HepG2 (cell line): ENCODE results near the gene CPN1. TPM values are rescaled to one million over a fixed set of nuclear protein-coding genes. Genes with fewer than 3 reads are reported as not detected.
A peak's percentile ranks its signal among the peaks of the same experiment; 100 is the strongest.

Experiments used
- ELF1 ChIP-seq: sonication (generic); formaldehyde crosslinking; IDR thresholded peaks from 2 replicates; pipeline ENCODE4 v1.4.0; 2020; ENCODE audit warnings: missing genetic modification reagents
- HIVEP1 ChIP-seq: sonication (generic); formaldehyde crosslinking; IDR thresholded peaks from 2 replicates; pipeline ENCODE4 v1.4.0; 2020; ENCODE audit warnings: mild to moderate bottlenecking, missing genetic modification reagents
- HNRNPLL ChIP-seq: fragments of 200-400 bp; formaldehyde crosslinking; IDR thresholded peaks from 2 replicates; pipeline ENCODE4 v1.6.1; 2017; ENCODE audit warnings: mild to moderate bottlenecking, low read depth, low read length; ENCODE audit not compliant: poor library complexity, severe bottlenecking
- JUNB ChIP-seq: sonication (generic); formaldehyde crosslinking; IDR thresholded peaks from 2 replicates; pipeline ENCODE4 v1.8.0; 2022; ENCODE audit warnings: missing genetic modification reagents, mild to moderate bottlenecking, borderline replicate concordance
- KLF16 ChIP-seq, 2 experiments: sonication (generic) in 1 of 2; formaldehyde crosslinking in 1 of 2; IDR thresholded peaks; 2 replicates each; pipeline versions ENCODE4 v1.6.1 to v1.8.0; 2016 to 2023; ENCODE audit warnings: missing genetic modification reagents in 2 of 2, missing compliant biosample characterization in 1 of 2
- MLXIP ChIP-seq: sonication (generic); formaldehyde crosslinking; IDR thresholded peaks from 2 replicates; pipeline ENCODE4 v1.9.0; 2021; ENCODE audit warnings: missing genetic modification reagents, borderline replicate concordance
- STAT5B ChIP-seq: sonication (generic); formaldehyde crosslinking; IDR thresholded peaks from 2 replicates; pipeline ENCODE4 v1.4.0; 2020; ENCODE audit warnings: missing genetic modification reagents
- ZBTB26 ChIP-seq: IDR thresholded peaks from 2 replicates; pipeline ENCODE4 v1.6.1; 2016; ENCODE audit warnings: missing compliant biosample characterization, missing genetic modification reagents, borderline replicate concordance
- ZNF318 ChIP-seq: sonication (generic); formaldehyde crosslinking; IDR thresholded peaks from 2 replicates; pipeline ENCODE4 v1.4.0; 2020; ENCODE audit warnings: mild to moderate bottlenecking, missing genetic modification reagents
- polyA plus RNA-seq, 8 experiments: library from polyadenylated mRNA; depleted of rRNA in 3 of 8; stranded (reverse) in 7 of 8; unstranded in 1 of 8; fragments of >200 nt; fragmentation: Illumina TruSeq in 4 of 8; extraction: Trizol in 4 of 8; gene quantifications; 2 replicates each; pipeline versions ENCODE4 v1.2.1 to v1.2.3, GENCODE V29; 2011 to 2016; ENCODE audit warnings: low read depth in 4 of 8, missing spikeins in 1 of 8, mixed read lengths in 1 of 8; ENCODE audit not compliant: insufficient read depth in 1 of 8
- total RNA-seq, 5 experiments: library from RNA; depleted of rRNA; stranded (reverse); fragments of >200 nt; fragmentation: Illumina TruSeq; extraction: Trizol; gene quantifications; 2 replicates each; pipeline ENCODE4 v1.2.3, GENCODE V29; 2016; ENCODE audit warnings: low read depth in 1 of 5

The CPN1 gene
- total and polyA plus RNA-seq, 2 of the 13 experiments (the other 11 are each of a cell fraction or from before 2014, with no cell fraction given): 17.3 to 35.1 TPM

- TF ChIP-seq ZNF318 (CRISPR knock-in tag): no peak
- no peak; the same call in 1 of the 2 replicates for TF ChIP-seq MLXIP (CRISPR knock-in tag)
- 0 out of 4 replicates have a peak, but pooled peaks of 1 of the 2 experiments have one; percentile 71 for TF ChIP-seq KLF16 (CRISPR knock-in tag; IDR thresholded peaks at IDR 0.05)
- TF ChIP-seq ZBTB26 (CRISPR knock-in tag): peak; percentile 91
- no peak for TF ChIP-seq HIVEP1 (CRISPR knock-in tag)
- TF ChIP-seq HNRNPLL: no peak
- peak; percentile 55; the same call in 1 of the 2 replicates for TF ChIP-seq ELF1
- no peak for TF ChIP-seq STAT5B
- peak; percentile 84; the same call in 1 of the 2 replicates for TF ChIP-seq JUNB (CRISPR knock-in tag)
Observed at GRCh38 chr10:100101192-100102076, 19.8 kb upstream of the CPN1 start (continued).
